GM12878 (cell line): ENCODE data around the gene CYP1A2. TPM values are rescaled to one million over a fixed set of nuclear protein-coding genes. Genes with fewer than 3 reads are reported as not detected.

Source experiments
- GATAD2B ChIP-seq: fragments of 450-650 bp; conservative IDR thresholded peaks from 2 replicates; pipeline ENCODE4 v1.6.1; 2017; ENCODE audit warnings: low read depth, mild to moderate bottlenecking, moderate library complexity
- NR2C2 ChIP-seq: IDR thresholded peaks from 2 replicates; pipeline ENCODE4 v1.6.1; 2011; ENCODE audit warnings: borderline replicate concordance, low read depth; ENCODE audit not compliant: control insufficient read depth, insufficient read length
- SIN3A ChIP-seq: IDR thresholded peaks from 2 replicates; pipeline ENCODE4 v1.6.1; 2012; ENCODE audit warnings: low read depth, low read length, improper control_type of control experiment
- TARDBP ChIP-seq: IDR thresholded peaks from 2 replicates; pipeline ENCODE4 v1.6.1; 2016; ENCODE audit warnings: borderline replicate concordance
- polyA plus RNA-seq, 11 experiments: library from polyadenylated mRNA; depleted of rRNA in 4 of 11; unstranded in 6 of 11; stranded (reverse) in 5 of 11; fragments of >200 nt; fragmentation: Nextera tagmentation in 4 of 11; fragmentation: Illumina TruSeq in 1 of 11; extraction: Ambion mirVana in 4 of 11; extraction: Trizol in 1 of 11; gene quantifications; 1 replicate in 1 of 11; 2 replicates in 10 of 11; pipeline versions ENCODE4 v1.2.1 to v1.2.3, GENCODE V29; 2011 to 2016; ENCODE audit warnings: inconsistent platforms in 2 of 11, missing spikeins in 2 of 11, low read depth in 1 of 11
- total RNA-seq, 4 experiments: library from RNA; depleted of rRNA in 3 of 4; stranded (reverse); fragments of >200 nt in 3 of 4; fragmentation: Illumina TruSeq in 1 of 4; extraction: Trizol in 1 of 4; gene quantifications; 2 replicates each; pipeline versions ENCODE4 v1.2.1 to v1.2.3, GENCODE V29; 2013 to 2021
- TF ChIP-seq, protein P1 (sequence below): fragments of 450-650 bp; IDR thresholded peaks from 2 replicates; pipeline ENCODE4 v1.6.1; 2017; ENCODE audit warnings: mild to moderate bottlenecking
- TF ChIP-seq, protein P2 (sequence below): fragments of 450-650 bp; IDR thresholded peaks from 2 replicates; pipeline ENCODE4 v1.6.1; 2016; ENCODE audit warnings: mild to moderate bottlenecking, moderate library complexity, borderline replicate concordance

The CYP1A2 gene
- total and polyA plus RNA-seq, 10 of the 15 experiments (the other 5 are each of a cell fraction or from before 2014, with no cell fraction given) = 0.03 to 0.09 (median 0.05) TPM; not detected in 7

DNA sequence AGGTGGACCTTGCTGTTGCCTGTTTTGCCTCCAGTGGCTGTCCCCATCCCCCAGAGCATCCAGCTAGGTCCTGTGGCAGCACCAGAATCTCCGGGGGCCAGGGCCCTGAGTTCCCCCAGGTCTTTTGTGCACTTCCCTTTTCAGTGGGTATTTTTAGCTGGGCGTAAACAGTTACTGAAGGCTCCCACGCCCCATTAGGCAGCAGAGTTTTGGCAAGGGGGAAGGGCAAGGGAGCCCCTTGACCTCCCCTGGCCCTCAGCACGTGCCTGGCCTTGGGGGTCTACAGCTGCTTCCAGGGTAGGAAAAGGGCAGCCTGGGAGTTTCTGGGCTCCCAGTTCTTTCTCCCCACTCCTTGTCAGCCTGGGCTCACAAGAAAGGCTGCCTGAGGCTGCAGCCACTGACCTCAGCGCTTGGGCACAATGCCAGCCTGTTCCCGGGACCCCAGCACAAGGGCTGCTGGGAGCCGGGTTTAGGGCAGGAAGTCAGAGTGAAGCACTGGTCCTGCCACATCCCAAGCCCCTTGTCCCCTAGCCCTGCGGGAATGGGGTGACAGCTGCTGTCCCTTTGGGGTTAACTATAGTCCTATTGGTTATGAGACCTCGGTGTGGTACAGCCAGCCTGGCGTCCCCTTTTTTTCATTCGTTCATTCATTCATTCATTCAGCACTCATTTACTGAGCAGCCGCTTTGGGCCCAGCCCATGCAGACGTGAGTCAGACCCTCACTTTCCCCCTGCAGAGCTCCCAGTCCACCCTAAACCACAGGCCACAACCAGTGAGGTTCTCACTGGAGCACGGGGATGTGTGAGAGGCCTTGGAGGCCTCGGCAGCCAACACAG lies 41.7 kb downstream of the CYP1A2 start (continued):
- TF ChIP-seq, protein P1, sequence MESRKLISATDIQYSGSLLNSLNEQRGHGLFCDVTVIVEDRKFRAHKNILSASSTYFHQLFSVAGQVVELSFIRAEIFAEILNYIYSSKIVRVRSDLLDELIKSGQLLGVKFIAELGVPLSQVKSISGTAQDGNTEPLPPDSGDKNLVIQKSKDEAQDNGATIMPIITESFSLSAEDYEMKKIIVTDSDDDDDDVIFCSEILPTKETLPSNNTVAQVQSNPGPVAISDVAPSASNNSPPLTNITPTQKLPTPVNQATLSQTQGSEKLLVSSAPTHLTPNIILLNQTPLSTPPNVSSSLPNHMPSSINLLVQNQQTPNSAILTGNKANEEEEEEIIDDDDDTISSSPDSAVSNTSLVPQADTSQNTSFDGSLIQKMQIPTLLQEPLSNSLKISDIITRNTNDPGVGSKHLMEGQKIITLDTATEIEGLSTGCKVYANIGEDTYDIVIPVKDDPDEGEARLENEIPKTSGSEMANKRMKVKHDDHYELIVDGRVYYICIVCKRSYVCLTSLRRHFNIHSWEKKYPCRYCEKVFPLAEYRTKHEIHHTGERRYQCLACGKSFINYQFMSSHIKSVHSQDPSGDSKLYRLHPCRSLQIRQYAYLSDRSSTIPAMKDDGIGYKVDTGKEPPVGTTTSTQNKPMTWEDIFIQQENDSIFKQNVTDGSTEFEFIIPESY = no peak
- TF ChIP-seq NR2C2 (no peak), TARDBP (no peak), SIN3A (peak; percentile 63; the same call in 1 of the 2 replicates), GATAD2B (peak; percentile 98)
- TF ChIP-seq, protein P2, sequence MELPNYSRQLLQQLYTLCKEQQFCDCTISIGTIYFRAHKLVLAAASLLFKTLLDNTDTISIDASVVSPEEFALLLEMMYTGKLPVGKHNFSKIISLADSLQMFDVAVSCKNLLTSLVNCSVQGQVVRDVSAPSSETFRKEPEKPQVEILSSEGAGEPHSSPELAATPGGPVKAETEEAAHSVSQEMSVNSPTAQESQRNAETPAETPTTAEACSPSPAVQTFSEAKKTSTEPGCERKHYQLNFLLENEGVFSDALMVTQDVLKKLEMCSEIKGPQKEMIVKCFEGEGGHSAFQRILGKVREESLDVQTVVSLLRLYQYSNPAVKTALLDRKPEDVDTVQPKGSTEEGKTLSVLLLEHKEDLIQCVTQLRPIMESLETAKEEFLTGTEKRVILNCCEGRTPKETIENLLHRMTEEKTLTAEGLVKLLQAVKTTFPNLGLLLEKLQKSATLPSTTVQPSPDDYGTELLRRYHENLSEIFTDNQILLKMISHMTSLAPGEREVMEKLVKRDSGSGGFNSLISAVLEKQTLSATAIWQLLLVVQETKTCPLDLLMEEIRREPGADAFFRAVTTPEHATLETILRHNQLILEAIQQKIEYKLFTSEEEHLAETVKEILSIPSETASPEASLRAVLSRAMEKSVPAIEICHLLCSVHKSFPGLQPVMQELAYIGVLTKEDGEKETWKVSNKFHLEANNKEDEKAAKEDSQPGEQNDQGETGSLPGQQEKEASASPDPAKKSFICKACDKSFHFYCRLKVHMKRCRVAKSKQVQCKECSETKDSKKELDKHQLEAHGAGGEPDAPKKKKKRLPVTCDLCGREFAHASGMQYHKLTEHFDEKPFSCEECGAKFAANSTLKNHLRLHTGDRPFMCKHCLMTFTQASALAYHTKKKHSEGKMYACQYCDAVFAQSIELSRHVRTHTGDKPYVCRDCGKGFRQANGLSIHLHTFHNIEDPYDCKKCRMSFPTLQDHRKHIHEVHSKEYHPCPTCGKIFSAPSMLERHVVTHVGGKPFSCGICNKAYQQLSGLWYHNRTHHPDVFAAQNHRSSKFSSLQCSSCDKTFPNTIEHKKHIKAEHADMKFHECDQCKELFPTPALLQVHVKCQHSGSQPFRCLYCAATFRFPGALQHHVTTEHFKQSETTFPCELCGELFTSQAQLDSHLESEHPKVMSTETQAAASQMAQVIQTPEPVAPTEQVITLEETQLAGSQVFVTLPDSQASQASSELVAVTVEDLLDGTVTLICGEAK = no peak
